SU-DHL-6 (cell line): ENCODE data around the gene INPP5K.

Experiments used
- EZH2phosphoT487 ChIP-seq: fragments of 200-600 bp; sonication (generic), shearing (Covaris generic); conservative IDR thresholded peaks from 2 replicates; pipeline ENCODE4 v1.6.1; 2018; ENCODE audit warnings: mild to moderate bottlenecking, antibody characterized with exemption, low read length, moderate library complexity, mixed read lengths
- TF ChIP-seq, protein P1 (sequence below): fragments of 200-600 bp; sonication (generic); IDR thresholded peaks from one replicate; pipeline ENCODE4 v1.5.1; 2017; ENCODE audit warnings: antibody characterized with exemption, mild to moderate bottlenecking, low read length, moderate library complexity; ENCODE audit not compliant: insufficient read depth, poor library complexity, severe bottlenecking

DNA sequence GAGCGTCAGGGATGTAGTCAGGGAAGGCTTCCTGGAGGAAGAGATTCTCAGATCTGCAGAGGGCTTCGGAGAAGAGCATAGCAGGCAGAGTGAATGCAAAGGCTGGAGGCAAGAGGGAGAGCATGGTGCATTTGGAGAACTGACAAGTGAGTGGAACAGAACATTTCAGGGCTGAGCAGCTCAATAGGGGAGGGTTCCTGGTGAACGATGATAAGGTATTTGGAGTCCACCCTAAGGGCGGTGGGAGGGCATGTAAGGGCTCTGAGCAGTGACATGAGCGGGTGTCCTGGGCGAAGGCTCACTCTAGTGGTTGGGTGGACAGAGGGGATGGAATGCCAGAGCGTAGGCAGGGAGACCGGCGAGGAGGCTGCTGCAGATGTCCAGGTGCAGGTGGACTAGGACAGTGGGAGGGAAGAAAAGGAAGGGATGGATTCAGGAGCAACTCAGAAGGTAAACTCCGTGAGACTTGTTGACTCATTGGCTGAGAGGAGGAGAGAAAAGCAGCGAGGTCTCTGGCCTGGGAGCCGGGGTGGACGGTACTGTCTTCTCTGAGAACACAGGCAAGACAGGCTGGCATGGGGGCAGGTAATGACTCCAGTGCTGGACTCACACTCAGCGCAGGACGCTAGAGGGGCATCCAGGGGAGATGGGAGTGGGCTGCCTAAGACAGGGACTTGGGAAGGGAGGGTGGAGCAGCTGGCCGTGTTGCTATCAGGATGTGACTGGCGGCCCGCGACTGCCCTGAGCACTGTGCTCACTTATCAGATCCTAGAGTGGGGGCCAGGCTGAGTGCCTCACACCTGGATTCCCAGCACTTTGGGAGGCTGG is 47.6 kb upstream of the INPP5K start:
- TF ChIP-seq, protein P1, sequence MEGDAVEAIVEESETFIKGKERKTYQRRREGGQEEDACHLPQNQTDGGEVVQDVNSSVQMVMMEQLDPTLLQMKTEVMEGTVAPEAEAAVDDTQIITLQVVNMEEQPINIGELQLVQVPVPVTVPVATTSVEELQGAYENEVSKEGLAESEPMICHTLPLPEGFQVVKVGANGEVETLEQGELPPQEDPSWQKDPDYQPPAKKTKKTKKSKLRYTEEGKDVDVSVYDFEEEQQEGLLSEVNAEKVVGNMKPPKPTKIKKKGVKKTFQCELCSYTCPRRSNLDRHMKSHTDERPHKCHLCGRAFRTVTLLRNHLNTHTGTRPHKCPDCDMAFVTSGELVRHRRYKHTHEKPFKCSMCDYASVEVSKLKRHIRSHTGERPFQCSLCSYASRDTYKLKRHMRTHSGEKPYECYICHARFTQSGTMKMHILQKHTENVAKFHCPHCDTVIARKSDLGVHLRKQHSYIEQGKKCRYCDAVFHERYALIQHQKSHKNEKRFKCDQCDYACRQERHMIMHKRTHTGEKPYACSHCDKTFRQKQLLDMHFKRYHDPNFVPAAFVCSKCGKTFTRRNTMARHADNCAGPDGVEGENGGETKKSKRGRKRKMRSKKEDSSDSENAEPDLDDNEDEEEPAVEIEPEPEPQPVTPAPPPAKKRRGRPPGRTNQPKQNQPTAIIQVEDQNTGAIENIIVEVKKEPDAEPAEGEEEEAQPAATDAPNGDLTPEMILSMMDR, result no peak
- no peak for TF ChIP-seq EZH2phosphoT487
